Chondrocyte (in vitro differentiated cells): ENCODE data around the gene OOSP4A. TPM values are rescaled to one million over a fixed set of nuclear protein-coding genes. Genes with fewer than 3 reads are reported as not detected.

Experiments used
- DNase-seq: peaks from one replicate; pipeline ENCODE4 v3.0.0; 2021; ENCODE audit warnings: mixed read lengths, low spot score
- H3K27ac Mint-ChIP-seq: one replicate; pipeline ENCODE4 v1.8.0; 2021; ENCODE audit warnings: mild to moderate bottlenecking, moderate library complexity, mixed read lengths; ENCODE audit not compliant: unreplicated experiment
- H3K27me3 Mint-ChIP-seq: 2 replicates; pipeline ENCODE4 v1.8.0; 2021; ENCODE audit warnings: low read depth, mixed read lengths
- H3K36me3 Mint-ChIP-seq: 2 replicates; pipeline ENCODE4 v1.8.0; 2021; ENCODE audit warnings: low read depth, mixed read lengths
- H3K4me1 Mint-ChIP-seq: 2 replicates; pipeline ENCODE4 v1.8.0; 2021; ENCODE audit warnings: low read depth, mild to moderate bottlenecking, mixed read lengths
- H3K4me3 Mint-ChIP-seq: one replicate; pipeline ENCODE4 v1.8.0; 2021; ENCODE audit warnings: mild to moderate bottlenecking, moderate library complexity, mixed read lengths; ENCODE audit not compliant: unreplicated experiment
- H3K9me3 Mint-ChIP-seq: 2 replicates; pipeline ENCODE4 v1.8.0; 2021; ENCODE audit warnings: low read depth, mixed read lengths
- total RNA-seq: library from RNA; stranded (reverse); gene quantifications from 3 replicates; pipeline ENCODE4 v1.2.1, GENCODE V29; 2021
- TF ChIP-seq, protein P1 (sequence below): fragments of 200-600 bp; sonication (generic); IDR thresholded peaks from 2 replicates; pipeline ENCODE4 v1.5.0; 2021; ENCODE audit warnings: antibody characterized with exemption, mild to moderate bottlenecking, moderate library complexity

Gene OOSP4A
- total RNA-seq, 1 donor from 2014 or later: not detected

DNA sequence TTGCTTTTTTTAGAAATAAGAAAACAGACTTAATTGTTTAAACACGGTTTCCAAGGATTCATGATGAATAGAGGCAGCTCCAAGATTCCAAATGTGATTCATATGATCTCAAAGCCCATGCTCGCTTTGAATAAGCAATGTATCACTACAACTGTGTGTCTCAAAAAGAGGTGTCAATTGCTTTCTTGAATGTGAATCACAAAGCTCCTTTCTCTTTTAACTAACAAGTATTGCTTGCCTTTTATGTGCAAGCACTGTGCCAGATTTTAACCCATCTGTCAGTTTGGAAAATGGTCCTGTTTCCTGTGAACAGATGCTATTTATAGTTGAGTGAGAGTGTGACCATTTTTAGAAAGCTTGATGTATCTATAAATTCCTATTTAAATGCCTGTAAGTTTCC lies 19.1 kb upstream of the OOSP4A start:
- no peaks in the 10 kb centered on the region for H3K9me3 Mint-ChIP-seq
- peaks cover 3% of the 10 kb centered on the region for H3K4me1 Mint-ChIP-seq

DNA sequence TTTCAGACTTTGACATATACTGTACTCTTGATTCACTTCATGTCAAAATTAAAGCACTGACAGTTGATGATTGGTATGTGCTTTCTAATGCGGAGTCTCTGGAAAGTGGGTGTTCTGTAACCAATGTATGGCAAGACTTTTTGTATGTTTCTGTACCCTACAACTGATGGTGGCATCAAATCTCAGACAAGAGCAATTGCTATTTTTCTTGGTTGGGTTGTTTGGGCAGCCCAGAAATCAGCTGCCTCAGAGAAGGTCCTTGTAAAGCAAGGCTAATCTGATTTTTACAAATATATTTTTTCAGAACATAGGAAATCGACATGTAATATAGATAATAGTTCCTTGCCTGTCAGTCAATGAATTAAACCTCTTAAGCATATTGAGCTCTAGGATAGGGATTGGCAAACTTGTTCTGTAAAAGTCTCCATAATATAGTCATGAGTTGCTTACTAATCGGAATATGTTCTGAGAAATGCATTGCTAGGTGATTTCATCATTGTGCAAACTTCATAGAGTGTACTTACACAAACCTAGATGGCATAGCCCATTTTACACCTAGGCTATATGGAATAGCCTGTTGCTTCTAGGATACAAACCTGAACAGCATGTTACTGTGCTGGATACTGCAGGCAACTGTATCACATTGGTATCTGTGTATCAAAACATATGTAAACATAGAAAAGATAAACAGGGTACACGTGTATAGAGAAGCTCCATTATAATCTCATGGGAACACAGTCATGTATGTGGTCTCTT lies 10.2 kb upstream of the OOSP4A start:
- no peaks in the 10 kb centered on the region for H3K36me3 Mint-ChIP-seq
- peaks cover 5% of the 10 kb centered on the region for H3K27me3 Mint-ChIP-seq
- TF ChIP-seq, protein P1, sequence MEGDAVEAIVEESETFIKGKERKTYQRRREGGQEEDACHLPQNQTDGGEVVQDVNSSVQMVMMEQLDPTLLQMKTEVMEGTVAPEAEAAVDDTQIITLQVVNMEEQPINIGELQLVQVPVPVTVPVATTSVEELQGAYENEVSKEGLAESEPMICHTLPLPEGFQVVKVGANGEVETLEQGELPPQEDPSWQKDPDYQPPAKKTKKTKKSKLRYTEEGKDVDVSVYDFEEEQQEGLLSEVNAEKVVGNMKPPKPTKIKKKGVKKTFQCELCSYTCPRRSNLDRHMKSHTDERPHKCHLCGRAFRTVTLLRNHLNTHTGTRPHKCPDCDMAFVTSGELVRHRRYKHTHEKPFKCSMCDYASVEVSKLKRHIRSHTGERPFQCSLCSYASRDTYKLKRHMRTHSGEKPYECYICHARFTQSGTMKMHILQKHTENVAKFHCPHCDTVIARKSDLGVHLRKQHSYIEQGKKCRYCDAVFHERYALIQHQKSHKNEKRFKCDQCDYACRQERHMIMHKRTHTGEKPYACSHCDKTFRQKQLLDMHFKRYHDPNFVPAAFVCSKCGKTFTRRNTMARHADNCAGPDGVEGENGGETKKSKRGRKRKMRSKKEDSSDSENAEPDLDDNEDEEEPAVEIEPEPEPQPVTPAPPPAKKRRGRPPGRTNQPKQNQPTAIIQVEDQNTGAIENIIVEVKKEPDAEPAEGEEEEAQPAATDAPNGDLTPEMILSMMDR: no peak
- H3K27ac Mint-ChIP-seq: no peak overlapping the region
- no peak for DNase-seq
- H3K4me1 Mint-ChIP-seq: no peaks in the 10 kb centered on the region
- no peak overlapping the region for H3K4me3 Mint-ChIP-seq
- no peaks in the 10 kb centered on the region for H3K9me3 Mint-ChIP-seq

More for the DNA sequence above, 19.1 kb upstream of the OOSP4A start:
- H3K4me3 Mint-ChIP-seq: no peak overlapping the region
- no peak overlapping the region for H3K27ac Mint-ChIP-seq
- no peak for DNase-seq
- peaks cover 7% of the 10 kb centered on the region for H3K27me3 Mint-ChIP-seq
- TF ChIP-seq, protein P1: no peak
- H3K36me3 Mint-ChIP-seq: no peaks in the 10 kb centered on the region

DNA sequence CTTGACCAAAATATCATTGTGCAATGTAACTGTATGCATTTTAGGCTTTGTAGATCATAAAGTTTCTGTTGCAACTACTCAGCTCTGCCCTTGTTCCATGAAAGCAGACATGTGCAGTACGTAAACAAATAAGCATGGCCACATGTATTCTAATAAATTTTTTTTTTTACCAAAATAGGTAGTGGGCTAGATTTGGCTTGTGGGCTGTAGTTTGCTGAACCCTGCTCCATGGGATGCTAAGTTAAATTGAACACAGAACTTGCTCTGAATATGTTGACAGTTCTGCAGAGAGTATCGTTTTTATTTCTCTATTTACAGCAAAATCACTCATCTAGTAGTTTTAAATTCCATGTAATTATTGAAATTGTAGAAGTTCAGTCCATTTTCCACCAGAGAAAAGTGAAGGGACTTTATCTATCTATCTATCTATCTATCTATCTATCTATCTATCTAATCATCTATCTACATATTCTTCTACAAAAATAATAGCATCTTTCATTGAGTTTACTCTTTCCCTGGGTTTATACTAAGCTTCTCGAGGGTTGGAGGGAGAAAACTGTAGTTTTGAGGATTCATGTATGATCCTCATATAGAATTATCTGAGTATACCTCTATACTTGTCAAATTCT lies 9.5 kb upstream of the OOSP4A start:
- H3K4me1 Mint-ChIP-seq: no peaks in the 10 kb centered on the region
- no peaks in the 10 kb centered on the region for H3K9me3 Mint-ChIP-seq
- TF ChIP-seq, protein P1: no peak
- peaks cover 2% of the 10 kb centered on the region for H3K27me3 Mint-ChIP-seq
- no peaks in the 10 kb centered on the region for H3K36me3 Mint-ChIP-seq
- DNase-seq: no peak
- no peak overlapping the region for H3K4me3 Mint-ChIP-seq
- H3K27ac Mint-ChIP-seq: no peak overlapping the region

DNA sequence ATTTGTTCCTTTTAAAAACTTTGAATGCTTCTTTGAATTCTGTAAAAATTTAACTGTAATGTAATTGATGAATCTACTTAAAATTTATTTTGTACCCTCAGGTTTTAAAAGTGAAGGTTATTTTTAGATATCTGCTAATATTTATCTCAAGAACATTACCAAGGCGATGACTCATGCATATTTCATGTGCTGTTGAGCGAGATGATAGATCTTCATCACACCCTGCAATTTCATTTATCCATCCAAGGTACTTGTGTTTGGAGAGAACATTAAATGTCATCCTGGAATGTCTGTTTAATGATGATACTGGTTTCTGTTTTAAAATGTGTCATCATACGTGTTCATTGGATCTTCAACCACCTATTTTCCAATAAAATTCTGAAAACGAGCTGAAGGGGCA lies 6.7 kb upstream of the OOSP4A start:
- no peaks in the 10 kb centered on the region for H3K9me3 Mint-ChIP-seq
- no peak overlapping the region for H3K4me3 Mint-ChIP-seq
- H3K4me1 Mint-ChIP-seq: no peaks in the 10 kb centered on the region
- no peak overlapping the region for H3K27ac Mint-ChIP-seq
- TF ChIP-seq, protein P1: no peak
- no peak for DNase-seq
- no peaks in the 10 kb centered on the region for H3K36me3 Mint-ChIP-seq
- H3K27me3 Mint-ChIP-seq: no peaks in the 10 kb centered on the region

DNA sequence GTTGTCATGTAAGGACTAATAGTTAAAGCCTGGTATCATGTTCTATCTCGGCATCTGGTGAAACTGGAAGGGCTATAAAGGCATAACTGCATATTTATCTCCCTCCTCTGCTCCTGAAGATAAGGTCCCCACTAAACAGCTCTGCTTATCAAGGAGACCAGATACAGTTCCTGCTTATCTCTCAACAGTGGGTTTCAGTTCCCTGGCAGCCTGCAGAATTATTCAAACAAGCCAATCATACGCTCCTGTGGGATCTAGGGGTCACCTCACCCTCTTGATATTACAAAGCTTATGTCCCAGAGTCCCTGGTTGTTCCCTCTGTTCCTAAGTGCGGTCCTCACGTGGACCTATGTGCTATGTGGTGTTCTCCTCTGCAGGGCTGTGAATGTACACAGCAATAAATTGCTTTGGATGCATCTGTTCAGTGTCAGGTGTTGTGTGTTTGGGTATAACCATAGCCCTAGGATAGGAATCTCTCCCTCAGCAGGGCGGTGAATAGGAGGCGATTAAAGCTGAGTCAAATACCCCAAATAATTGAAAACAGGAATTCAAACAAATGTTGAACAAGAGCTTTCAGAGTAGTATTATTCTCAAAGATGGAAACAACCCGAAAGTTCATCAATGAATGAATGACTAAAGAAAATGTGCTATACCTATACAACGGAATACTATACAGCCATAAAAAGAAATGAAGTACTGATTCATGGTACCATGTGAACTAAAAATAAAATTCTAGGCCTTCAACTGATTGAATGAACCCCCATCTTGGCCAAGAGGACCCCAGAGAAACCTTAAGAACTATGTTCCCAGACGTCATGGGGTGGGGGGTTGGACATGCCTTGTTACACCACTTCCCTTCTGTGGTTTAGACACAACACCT lies 3.1 kb upstream of the OOSP4A start:
- no peak for DNase-seq
- Mint-ChIP-seq H3K36me3 (no peaks in the 10 kb centered on the region), H3K27me3 (peaks cover 6% of the 10 kb centered on the region), H3K4me1 (no peaks in the 10 kb centered on the region), H3K9me3 (no peaks in the 10 kb centered on the region), H3K27ac (no peak overlapping the region), H3K4me3 (no peak overlapping the region)
- TF ChIP-seq, protein P1: no peak
